HG03060 (cell line): Measurements from ENCODE around the gene MEIS2.
A peak's percentile ranks its signal among the peaks of the same experiment; 100 is the strongest.

ENCODE experiments used
- ATAC-seq: cut with Tn5 transposase; IDR thresholded peaks from one replicate; pipeline ENCODE4 v1.9.1; 2021; ENCODE audit warnings: low read depth, moderate number of reproducible peaks; ENCODE audit not compliant: unreplicated experiment

MEIS2 gene

DNA sequence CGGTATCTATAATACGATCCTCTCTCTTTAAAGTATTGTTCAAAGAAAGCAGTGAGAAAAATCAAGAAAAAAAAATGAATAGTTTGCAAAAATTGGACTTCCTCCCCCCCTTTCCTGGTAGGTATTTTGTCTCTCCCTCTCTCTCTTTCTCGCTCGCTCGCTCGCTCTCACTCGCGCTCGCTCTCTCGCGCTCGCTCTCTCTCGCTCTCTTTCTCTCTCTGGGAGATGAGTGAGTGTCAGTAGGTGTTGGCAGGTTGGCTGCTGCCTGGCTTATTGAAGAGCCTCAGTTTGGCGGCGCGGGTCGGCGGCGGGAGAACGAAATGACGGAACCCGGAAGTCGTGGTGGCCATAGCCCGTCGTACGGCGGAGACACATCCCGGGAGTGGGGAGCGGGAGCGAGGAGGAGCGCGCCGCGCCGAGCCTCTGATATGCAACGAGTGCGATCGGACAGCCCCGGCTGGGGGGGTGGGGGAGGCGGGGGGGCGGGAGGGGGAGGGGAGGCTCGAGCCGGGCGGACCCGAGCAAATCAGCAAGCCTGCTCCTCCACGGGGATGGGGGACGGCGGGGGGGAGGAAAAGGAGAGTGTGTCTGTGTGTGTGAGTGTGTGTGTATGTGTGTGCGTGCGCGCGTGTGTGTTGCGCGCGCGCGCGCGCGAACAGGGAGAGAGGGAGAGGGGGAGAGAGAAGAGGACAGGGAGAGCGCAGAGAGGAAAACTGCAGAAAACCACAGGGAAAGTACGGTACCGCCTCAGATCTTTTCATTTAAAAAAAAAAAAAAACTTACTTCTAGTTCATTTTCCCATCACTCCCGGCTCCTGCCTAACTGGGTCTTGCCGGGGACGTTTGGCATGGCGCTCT is at the start of gene MEIS2:
MEIS2 (minus strand) TSS at position 441 of the 857 bp plus-strand sequence. CDS start 1,083 bp downstream, outside the sequence.
- ATAC-seq: no peak

DNA sequence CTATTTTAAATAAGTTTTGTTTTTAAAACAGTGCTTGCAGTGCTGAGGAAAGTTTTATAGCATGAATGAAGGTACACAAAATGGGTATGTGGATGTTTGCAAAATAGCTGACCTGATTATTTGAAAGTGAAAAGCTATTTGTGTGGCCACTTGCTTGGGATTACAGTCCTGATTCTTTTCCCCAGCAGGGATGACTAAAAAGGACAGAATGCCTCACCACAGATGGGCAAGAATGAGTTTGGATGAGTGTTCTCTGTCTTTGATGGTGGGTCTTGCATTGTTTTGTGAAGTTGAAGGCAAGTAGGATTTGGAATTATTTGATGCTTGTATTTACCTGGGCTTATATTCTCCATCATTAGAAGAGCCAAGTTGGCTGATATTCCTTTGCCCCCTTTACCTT is 48.8 kb upstream of the MEIS2 start:
- no peak for ATAC-seq

DNA sequence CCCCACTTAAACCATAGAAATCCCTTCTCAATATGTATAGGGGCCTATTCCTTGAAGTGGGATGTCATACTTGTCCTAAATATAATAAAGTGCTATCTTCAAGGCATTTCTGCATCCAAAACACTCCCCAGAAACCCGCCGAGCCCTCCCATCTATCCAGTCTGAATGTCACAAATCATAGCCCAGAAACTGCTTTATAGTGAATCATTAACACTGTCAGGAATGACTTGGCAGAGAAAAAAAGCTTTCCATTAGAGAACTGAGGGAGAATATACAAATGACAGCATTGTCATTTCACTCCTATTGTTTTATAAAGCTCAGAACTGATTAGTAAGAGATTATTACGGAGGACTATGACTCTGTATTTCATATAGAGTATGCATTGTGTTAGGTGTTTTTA is 48.4 kb upstream of the MEIS2 start:
- no peak for ATAC-seq

DNA sequence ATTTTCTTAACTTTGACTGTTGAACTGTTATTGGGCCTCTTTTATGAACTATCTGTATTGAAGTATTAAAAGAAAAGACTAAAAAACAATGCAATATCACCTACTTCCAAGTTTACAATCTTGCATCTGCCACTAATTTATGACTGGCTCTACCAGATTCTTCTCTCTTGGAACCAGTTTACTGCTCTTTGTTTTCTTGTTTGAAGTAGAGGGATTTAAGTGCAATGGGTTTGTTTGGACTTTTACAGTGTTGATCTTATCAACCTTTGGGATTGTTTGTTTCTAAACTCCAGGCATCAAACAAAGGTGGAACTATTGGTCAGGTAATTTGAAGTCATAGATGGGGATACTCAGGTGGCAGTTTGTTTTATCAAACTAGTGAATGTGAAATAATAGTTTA is 43.0 kb upstream of the MEIS2 start:
- no peak for ATAC-seq

DNA sequence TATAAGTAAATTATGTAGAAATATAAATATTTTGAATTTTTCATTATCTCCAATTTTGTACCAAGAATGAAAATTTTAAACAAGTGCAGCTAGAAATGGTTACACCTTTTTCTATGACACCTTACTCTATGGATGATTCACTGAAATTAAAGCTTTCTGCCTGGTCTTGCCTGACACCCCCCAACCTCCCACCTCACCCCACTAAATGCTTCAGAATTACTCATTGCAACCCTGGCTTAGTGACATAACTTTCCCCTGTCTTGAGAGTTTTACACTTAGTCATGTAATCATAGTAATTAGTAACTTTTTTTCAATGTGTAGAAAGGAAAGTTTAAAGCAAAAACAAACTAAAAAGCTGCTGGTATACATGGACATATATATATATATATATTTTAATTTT is 42.0 kb upstream of the MEIS2 start:
- ATAC-seq: no peak

DNA sequence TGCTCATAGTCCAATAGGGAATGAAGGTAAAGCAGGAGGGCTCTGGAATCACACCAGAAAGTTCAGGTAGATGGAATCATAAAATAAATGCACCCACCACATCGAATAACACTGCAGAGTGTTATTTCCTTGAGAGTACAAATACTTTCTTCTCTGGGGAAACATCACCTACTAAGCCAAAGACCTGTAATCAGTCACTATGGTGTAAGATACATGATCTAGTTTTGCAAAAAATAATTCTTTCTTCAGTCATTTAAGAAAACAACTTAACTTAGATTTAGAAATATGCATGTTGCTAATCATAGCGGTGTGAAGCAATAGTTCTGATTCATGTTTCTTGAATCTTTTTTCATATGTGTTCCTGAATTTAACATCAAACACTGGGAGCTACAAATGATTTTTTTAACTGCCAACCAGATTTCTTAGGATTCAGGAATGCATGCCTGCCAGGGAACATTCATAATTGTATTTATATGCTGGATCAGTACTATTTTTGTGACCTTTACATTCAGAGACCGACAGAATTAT is 40.2 kb upstream of the MEIS2 start:
- no peak for ATAC-seq

DNA sequence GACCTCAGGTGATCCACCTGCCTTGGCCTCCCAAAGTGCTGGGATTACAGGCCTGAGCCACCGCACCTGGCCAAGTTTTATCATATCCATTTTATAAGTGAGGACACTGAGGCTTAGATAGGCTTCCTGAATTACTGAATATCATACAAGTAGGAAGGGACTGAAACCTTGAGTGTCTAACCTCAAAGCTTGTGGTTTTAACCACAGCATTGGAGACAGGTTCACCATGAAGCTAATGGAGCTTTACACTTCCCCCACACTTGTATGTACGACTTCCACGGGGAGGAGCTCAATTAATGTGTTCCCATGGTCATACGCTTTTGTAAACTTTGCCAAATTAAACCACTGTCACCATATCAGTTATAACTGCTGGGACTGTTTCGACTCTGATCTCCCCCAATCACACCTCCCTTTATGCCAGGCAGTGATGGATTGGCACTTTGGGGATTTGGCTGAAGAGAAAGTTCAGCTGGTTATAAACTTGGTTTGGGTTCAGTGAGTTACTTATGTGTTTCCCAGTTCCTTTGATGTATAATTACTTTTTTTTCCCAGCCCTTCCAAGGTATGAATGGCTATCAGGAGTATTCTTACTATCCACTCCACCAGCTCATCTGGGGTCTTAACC is 38.4 kb upstream of the MEIS2 start:
- no peak for ATAC-seq

DNA sequence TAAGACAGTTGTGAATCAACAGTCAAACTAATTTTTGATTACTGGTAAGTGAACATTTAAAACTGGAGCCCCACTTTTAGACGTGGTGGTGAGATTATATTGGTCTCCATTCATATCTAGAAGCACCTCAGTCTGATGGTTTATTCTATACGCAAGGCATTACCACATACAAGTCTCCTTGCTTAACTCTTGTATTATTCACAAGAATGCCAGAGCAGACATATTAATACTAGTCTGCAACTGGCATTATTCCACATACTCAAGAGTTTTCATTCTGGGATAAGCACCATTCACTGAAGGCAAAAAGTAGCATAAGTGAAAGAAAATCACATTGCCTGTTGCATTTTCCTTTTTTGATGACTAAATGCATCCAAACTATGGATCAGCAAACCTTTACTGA is 36.9 kb upstream of the MEIS2 start:
- no peak for ATAC-seq

DNA sequence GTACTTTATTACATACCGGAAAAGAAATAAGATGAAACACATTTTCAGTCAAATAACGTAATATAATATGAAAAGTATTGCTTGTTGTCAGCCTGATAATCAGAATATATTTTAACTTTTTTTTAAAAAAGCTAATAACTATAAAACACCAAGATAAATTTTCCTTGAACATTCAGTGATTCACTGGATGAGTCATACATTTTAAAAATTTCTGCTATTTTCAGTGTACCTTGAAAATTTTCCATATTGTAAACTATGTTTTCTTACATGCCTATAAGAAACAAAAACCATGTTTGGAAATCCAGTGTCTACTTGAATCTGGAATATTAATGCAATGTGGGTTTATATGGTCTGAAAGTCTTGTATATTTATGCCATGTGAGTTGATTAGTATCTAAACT is 36.3 kb upstream of the MEIS2 start:
- ATAC-seq: no peak

DNA sequence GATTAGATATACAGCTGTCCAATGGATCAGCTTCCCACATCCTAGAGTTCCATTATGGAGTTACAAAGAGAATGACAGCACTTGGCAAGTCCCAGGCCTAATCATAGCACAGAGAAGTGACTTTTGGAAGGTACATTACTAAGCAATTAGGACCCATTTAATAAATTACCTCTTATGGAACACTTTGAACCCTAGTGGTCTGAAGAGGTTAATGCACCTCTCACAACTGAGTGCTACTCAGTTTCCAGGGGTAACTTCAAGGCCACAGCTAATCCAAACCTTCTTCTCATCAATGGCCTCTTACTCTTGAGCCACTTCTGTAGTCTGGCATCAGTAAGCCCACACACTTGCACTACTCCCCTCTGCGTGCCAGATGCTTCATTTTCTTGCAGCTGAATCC is 34.9 kb upstream of the MEIS2 start:
- ATAC-seq: peak; percentile 58

DNA sequence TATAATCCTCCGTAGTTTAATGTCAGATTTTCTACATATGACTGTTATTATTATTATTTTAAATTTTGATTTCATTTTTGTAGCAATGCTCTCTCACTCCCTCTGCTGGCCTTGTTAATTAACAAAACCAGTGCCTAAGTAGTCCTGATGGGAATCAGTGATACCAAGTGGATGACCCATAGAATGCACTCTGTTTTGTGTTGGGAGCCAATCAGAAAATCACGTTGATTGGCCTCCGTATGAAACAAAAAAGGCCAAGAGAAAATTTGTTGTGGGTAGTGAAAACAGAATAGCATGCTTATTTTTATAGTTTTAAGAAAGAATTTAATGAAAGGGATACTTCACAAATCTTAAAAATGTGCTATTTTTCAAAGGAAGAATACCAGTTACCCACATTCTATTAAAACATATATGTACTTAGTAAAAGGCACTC is 34.4 kb upstream of the MEIS2 start:
- ATAC-seq: no peak

DNA sequence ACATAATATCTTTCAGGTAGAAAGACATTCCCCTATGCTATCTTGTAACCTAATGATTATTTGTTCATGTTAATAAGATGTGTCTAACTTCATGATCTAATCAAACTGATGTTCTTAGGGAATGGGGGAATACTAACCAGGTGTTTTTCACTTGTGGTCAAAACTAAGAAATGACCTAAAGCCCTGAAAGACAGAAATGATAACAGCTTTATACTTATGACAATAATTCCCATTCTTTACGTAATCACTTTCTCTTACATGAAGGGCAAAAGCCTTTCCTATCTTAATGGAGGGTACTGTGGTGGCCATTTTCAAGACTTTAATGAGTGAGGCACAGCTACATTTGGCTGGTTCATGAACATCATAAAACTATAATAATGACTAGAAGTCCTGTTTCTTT is 33.9 kb upstream of the MEIS2 start:
- no peak for ATAC-seq

DNA sequence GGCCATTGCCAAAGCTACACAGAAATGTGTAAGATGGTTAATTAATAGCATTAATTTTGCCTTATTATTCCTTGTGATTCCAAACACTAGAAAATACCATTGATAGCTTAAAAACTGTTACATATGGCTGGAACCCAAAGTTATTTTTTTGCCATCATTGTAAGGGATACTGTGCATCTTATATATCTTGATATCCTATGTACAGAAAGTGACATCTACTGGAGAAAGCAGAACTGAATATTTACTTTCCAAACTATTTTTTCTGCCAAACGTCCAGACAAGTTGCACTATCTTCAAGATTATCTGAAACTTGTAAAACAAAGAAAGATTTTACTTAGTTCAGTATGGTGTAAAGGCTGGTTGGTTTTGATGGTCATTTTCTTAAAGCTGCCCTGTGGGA is 33.3 kb upstream of the MEIS2 start:
- no peak for ATAC-seq

DNA sequence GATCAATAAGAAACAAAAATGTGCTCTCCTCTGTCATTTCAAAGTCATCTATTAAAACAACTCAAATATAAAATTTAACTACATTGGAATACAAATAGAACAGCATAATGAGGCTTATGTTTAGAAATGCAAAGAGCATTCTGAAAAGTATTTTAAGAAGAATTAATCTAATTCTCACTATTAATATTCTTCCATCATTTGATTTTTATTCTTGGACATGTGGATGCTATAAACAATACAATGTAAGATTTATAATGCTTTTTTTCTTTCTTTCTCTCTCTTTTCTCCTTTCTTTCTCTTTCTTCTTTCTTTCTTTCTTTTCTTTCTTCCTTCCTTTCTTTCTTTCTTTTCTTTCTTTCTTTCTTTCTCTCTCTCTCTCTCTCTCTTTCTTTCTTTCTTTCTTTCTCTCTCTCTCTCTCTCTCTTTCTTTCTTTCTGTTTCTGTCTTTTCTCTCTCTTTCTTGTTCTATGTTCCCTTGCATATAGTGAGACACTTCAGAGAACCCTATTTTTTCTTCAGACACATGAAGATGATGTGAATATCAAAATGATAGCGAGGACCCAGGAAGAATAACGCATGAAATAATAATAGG is 32.6 kb upstream of the MEIS2 start:
- ATAC-seq: no peak

DNA sequence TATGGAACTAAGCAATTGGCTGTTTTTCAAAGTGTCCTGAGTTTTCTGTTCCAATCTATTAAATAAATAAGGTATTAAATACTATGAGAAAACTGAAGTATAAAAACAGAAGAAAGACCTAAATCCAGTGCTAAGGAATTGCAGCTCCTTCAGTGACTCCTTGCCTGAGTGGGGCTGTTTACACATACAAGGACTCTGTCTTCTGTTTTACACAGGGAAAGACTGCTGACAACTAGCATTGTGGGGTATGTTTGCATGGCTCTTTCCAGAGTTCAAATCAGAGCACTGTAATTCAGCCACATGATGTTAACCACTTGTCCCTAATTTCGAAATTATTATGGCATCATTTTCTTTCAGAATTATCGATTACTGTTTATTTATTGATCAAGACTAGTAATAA is 31.3 kb upstream of the MEIS2 start:
- no peak for ATAC-seq

DNA sequence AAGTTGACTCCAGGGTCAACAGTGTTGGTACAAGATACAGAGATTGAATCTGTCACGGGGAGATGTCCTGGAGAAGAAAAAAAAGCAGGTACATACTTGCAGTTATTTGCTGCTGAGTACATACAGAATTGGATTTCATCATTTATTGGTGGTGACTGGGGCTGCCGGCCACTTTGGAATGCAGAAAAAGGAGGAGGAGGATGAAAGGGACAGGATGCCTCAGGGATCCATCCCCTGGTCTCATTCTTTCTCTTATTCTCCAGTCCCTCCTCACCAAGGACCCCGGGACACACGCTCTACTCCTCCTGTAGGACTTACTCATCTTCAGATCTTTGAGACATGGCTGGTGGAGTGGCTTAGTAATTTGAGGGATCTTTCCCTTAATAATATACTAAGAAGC is 30.0 kb upstream of the MEIS2 start:
- no peak for ATAC-seq

DNA sequence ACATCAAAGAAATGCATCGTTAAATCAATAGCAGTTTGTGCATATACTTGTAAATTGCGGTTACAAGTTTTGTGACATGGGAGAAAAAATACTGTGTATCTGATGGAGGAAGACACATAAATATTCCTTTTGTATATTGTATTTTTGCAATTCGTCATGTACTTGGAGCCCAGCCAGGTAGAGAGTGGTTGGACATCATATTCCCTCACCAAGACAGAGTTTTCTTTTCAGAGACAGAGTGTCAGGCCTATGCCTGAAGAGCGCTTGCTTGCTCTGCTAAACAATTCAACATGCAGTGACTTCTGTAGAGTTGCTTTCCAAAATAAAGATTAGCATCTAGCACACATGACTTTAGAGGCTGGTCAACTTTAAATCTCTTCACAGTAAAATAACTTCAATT is 24.8 kb upstream of the MEIS2 start:
- ATAC-seq: no peak

DNA sequence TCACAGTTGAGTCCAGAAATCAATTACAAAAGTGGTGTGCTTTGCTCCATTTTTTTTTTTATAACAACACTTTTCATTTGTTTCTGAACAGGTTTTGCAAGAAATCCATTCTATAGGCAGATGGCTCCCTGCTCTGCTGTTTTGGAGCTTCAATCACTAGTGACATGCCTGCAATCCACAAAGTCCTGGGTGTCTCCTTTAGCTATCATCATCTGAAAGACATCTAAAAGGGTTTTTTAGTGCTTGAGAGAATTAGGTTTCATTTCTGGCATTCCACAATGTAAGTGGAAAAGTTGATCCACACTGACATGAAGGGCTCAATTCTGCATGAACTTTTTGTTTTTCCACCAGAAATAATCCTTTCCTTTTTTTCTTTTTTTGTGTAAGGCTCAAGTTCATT is 24.0 kb upstream of the MEIS2 start:
- no peak for ATAC-seq

DNA sequence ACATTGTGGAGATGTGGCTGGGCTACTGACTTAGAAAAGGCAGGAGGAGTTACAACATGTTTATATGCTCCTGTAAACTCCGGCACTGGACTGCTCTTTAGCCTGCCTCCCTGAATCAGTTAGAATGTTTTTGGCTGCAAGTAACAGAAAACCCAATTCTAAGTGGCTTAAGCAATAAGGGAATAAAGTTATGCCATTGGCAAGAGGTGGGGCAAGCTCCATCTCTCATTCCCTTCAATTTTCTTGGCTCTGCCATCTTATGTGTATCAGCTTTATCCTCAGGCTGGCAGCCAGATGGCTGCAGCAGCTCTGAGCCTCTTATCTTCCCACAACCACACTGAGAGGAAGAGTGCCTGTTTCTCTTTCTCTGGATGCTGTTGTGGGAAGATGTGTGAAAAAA is 22.4 kb upstream of the MEIS2 start:
- no peak for ATAC-seq

DNA sequence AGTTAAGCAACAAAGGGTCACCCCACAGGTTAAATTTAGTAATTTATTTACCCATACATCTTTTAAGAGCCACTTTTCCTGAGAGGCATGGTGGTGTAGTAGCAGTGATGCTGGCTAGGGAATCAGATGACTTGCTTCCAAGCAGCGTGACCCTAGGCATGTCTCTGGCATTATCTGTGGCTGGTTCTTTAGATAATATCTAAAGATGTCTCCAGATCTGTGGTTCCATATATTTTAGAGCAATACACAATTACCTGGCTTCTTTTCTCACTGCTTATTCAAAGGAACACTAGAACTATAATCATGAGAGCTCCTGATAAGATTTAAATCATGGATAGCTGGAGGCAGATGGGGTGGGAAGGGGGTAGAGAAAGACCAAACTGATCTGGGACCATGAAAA is 21.1 kb upstream of the MEIS2 start:
- ATAC-seq: no peak

DNA sequence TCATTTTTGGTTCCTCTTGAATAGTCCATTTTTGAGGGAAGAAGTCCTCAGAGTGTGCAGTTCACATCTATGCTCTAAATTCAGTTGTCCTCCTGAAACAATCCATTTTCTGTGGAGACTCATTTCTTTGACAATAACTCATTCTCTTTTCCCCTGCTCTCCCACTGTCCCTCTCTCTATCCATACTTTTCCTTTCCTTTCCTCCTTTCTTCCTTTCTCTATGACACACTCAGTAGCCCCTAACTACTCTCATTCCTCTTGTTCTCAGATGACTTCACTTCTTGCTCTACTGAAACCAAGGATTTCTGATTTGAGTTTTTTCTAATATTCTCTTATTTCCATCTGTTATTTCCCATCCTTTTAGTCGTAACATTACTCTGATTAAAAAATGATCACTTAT is 16.7 kb upstream of the MEIS2 start:
- ATAC-seq: no peak

DNA sequence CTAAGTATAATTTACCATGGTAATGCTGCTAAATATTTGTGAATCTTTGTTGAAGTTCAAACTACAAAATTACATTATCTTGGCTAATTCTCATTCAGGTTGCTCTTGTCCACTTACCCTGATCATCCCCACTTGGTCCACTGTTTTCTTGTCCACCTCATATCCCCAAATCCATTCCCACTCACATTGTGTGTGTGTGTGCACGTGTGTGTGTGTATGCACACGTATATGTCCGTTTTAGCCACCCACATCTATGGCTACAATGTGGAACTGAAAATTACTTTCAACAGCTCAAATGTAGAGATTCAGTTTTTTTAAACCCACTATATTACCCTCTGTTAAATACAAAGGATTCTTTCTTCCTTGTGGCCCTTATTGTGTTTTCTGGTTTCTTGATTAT is 15.2 kb upstream of the MEIS2 start:
- ATAC-seq: no peak
